Panc1 (cell line): ENCODE data around the gene TUBG2.

Source experiments
- CTCF ChIP-seq: fragments of 450-650 bp; IDR thresholded peaks from 2 replicates; pipeline ENCODE4 v1.5.1; 2017; ENCODE audit warnings: mild to moderate bottlenecking
- REST ChIP-seq, 2 experiments: IDR thresholded peaks; 2 replicates each; pipeline ENCODE4 v1.6.1; 2011 to 2012; ENCODE audit warnings: low read depth in 2 of 2, control low read depth in 1 of 2, low read length in 1 of 2, mild to moderate bottlenecking in 1 of 2, moderate library complexity in 1 of 2; ENCODE audit not compliant: insufficient read depth in 1 of 2
- TCF7L2 ChIP-seq: IDR thresholded peaks from 2 replicates; pipeline ENCODE4 v1.6.1; 2011; ENCODE audit warnings: mild to moderate bottlenecking, low read depth, low read length, inconsistent platforms

GRCh38 chr17:42647778-42648177 is 11.3 kb upstream of the TUBG2 start:
- TF ChIP-seq CTCF: no peak
- TF ChIP-seq REST (IDR thresholded peaks at IDR 0.05; ENCODE audit: insufficient read depth in 1 of 2, low read depth in 2 of 2, low read length in 1 of 2): no peak
- no peak for TF ChIP-seq TCF7L2
